Mesenchymal stem cell (in vitro differentiated cells and primary cell): Measurements from ENCODE around the gene EGLN1.

Experiments
- DNase-seq: peaks from one replicate; pipeline ENCODE4 v3.0.0-alpha.2; 2013
- H2AFZ ChIP-seq: one replicate; pipeline ENCODE4 v1.6.1; 2013; ENCODE audit warnings: low read depth, mild to moderate bottlenecking, control low read depth, inconsistent platforms, low read length, moderate library complexity
- H2AK5ac ChIP-seq: 2 replicates; pipeline ENCODE4 v1.6.1; 2013; ENCODE audit warnings: low read length, moderate library complexity, mild to moderate bottlenecking, inconsistent platforms; ENCODE audit not compliant: severe bottlenecking
- H2BK120ac ChIP-seq: one replicate; pipeline ENCODE4 v1.6.1; 2013; ENCODE audit warnings: low read depth, mild to moderate bottlenecking, inconsistent platforms, low read length, moderate library complexity
- H2BK12ac ChIP-seq, 2 experiments: one replicate each; pipeline ENCODE4 v1.6.1; 2013; ENCODE audit warnings: inconsistent platforms in 2 of 2, low read length in 2 of 2, mild to moderate bottlenecking in 2 of 2, moderate library complexity in 2 of 2, control low read depth in 1 of 2
- H2BK15ac ChIP-seq: one replicate; pipeline ENCODE4 v1.6.1; 2013; ENCODE audit warnings: mild to moderate bottlenecking, low read depth, inconsistent platforms; ENCODE audit not compliant: poor library complexity, severe bottlenecking
- H2BK5ac ChIP-seq: 2 replicates; pipeline ENCODE4 v1.6.1; 2013; ENCODE audit warnings: low read depth, mild to moderate bottlenecking, low read length, control low read depth, inconsistent platforms; ENCODE audit not compliant: poor library complexity, severe bottlenecking
- H3K14ac ChIP-seq, 2 experiments: one replicate each; pipeline ENCODE4 v1.6.1; 2013; ENCODE audit warnings: inconsistent platforms in 2 of 2, low read length in 2 of 2, control low read depth in 1 of 2, mild to moderate bottlenecking in 1 of 2, moderate library complexity in 1 of 2
- H3K18ac ChIP-seq, 2 experiments: one replicate each; pipeline ENCODE4 v1.6.1; 2013; ENCODE audit warnings: inconsistent platforms in 2 of 2, low read length in 2 of 2, control low read depth in 1 of 2, low read depth in 1 of 2, mild to moderate bottlenecking in 1 of 2
- H3K23ac ChIP-seq, 2 experiments: one replicate each; pipeline ENCODE4 v1.6.1; 2013; ENCODE audit warnings: inconsistent platforms in 2 of 2, low read length in 2 of 2, mild to moderate bottlenecking in 2 of 2, moderate library complexity in 2 of 2, control low read depth in 1 of 2
- H3K27ac ChIP-seq: 2 replicates; pipeline ENCODE4 v1.5.1; 2013; ENCODE audit warnings: mild to moderate bottlenecking, moderate library complexity, low read length, control low read depth, inconsistent platforms; ENCODE audit not compliant: poor library complexity, severe bottlenecking
- H3K27me3 ChIP-seq, 2 experiments: 2 replicates each; pipeline versions ENCODE4 v1.6.1 to v1.7.0; 2013; ENCODE audit warnings: low read length in 2 of 2, mild to moderate bottlenecking in 2 of 2, moderate library complexity in 2 of 2, control low read depth in 1 of 2, inconsistent platforms in 1 of 2; ENCODE audit not compliant: control insufficient read depth in 1 of 2, insufficient read depth in 1 of 2
- H3K36me3 ChIP-seq, 2 experiments: 2 replicates each; pipeline versions ENCODE4 v1.6.1 to v1.7.0; 2013; ENCODE audit warnings: low read length in 2 of 2, control low read depth in 1 of 2, inconsistent platforms in 1 of 2, low read depth in 1 of 2, mild to moderate bottlenecking in 1 of 2; ENCODE audit not compliant: insufficient read depth in 2 of 2, control insufficient read depth in 1 of 2
- H3K4ac ChIP-seq, 2 experiments: one replicate each; pipeline ENCODE4 v1.6.1; 2013; ENCODE audit warnings: inconsistent platforms in 2 of 2, low read length in 2 of 2, mild to moderate bottlenecking in 2 of 2, moderate library complexity in 2 of 2, control low read depth in 1 of 2, low read depth in 1 of 2
- H3K4me1 ChIP-seq: 2 replicates; pipeline ENCODE4 v1.6.1; 2013; ENCODE audit warnings: low read depth, low read length, control low read depth; ENCODE audit not compliant: control insufficient read depth, insufficient read depth
- H3K4me2 ChIP-seq: 2 replicates; pipeline ENCODE4 v1.6.1; 2013; ENCODE audit warnings: low read length, mild to moderate bottlenecking, inconsistent platforms; ENCODE audit not compliant: poor library complexity, severe bottlenecking
- H3K4me3 ChIP-seq, 2 experiments: 2 replicates each; pipeline versions ENCODE4 v1.5.1 to v1.7.0; 2013; ENCODE audit warnings: low read length in 2 of 2, mild to moderate bottlenecking in 2 of 2, control low read depth in 1 of 2, low read depth in 1 of 2; ENCODE audit not compliant: insufficient read depth in 1 of 2
- H3K79me1 ChIP-seq: replicated peaks from 2 replicates; pipeline ENCODE4 v1.6.1; 2013; ENCODE audit warnings: mild to moderate bottlenecking, control low read depth, low read length, inconsistent platforms; ENCODE audit not compliant: poor library complexity, severe bottlenecking
- H3K9ac ChIP-seq: 2 replicates; pipeline ENCODE4 v1.7.0; 2013; ENCODE audit warnings: mild to moderate bottlenecking, low read length, moderate library complexity
- H3K9me3 ChIP-seq: 2 replicates; pipeline ENCODE4 v1.7.0; 2013; ENCODE audit warnings: mild to moderate bottlenecking, low read length; ENCODE audit not compliant: control insufficient read depth
- H4K8ac ChIP-seq: one replicate; pipeline ENCODE4 v1.6.1; 2013; ENCODE audit warnings: inconsistent platforms, mild to moderate bottlenecking, low read length, moderate library complexity
- H4K91ac ChIP-seq: one replicate; pipeline ENCODE4 v1.6.1; 2013; ENCODE audit warnings: mild to moderate bottlenecking, low read length, inconsistent platforms
- WGBS: methylation state at CpG from one replicate; pipeline ENCODE4 v1.1.7; 2013; ENCODE audit warnings: mixed read lengths; 5-methylcytosine and 5-hydroxymethylcytosine counted together

Gene EGLN1

DNA sequence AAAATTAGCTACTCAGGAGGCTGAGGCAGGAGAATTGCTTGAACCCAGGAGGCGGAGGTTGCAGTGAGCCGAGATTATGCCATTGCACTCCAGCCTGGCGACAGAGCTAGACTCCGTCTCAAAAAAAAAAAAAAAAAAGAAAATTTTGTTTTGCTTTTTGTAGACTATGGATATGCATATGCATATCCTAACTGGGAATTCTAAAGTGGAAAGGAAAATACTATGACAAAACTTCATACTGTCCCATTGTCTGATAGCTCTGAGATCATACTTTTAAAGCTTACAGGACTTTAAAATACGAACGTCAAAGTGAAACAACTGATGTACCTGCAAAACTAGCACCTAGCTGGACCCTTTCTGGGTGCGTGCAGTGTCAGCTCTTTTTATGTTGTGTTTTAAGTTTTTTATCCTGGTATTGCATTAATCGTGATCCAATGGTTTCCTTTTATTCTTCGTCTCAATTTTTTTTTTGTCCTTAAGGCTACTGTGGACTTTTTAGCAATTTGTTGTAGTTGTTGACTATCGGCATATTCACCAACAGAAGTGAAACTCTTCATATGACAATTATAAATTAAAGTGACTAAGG, 64.8 kb downstream of the EGLN1 start:
- Histone ChIP-seq H2AFZ (no peak overlapping the region), H3K79me1 (peaks cover 21% of the 10 kb centered on the region), H3K4ac (no peak overlapping the region), H4K91ac (no peak overlapping the region), H2BK15ac (no peak overlapping the region), H3K36me3 (peaks cover 3 to 22% of the 10 kb centered on the region in 2 experiments), H3K9me3 (no peaks in the 10 kb centered on the region), H3K4me2 (no peak overlapping the region), H3K4me1 (no peaks in the 10 kb centered on the region), H2BK5ac (no peak overlapping the region), H2AK5ac (no peak overlapping the region), H3K27ac (no peak overlapping the region), H2BK120ac (no peak overlapping the region), H4K8ac (no peak overlapping the region), H3K27me3 (no peaks in the 10 kb centered on the region), H3K18ac (no peak overlapping the region), H3K9ac (peak overlapping the region; percentile 14), H2BK12ac (no peak overlapping the region), H3K4me3 (no peak overlapping the region), H3K23ac (no peak overlapping the region), H3K14ac (no peak overlapping the region)
- WGBS: 95% methylated on average over 6 of the region's 10 CpGs
- no peak for DNase-seq

DNA sequence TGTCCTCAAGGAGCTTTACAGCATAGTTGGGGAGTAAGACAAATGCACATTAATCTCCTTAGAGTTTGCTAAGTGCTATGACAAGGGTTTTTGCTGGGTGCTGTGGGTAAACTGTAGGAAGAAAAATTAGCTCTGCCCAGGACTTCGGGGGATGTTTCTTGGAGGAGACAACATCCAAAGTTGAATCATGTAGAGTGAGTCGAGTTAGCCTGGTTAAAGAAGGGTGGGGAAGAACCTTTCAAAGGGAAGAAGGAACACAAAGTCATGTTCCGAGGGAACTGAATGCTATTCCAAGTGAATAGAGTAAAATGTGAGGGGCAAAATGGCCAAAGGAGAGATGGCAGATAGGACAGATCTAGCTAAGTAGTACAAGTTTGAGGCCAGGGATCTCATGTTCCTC, 66.9 kb downstream of the EGLN1 start:
- Histone ChIP-seq H3K4me3 (no peak overlapping the region), H2BK15ac (no peak overlapping the region), H4K8ac (no peak overlapping the region), H3K9ac (peak overlapping the region; percentile 37), H3K9me3 (no peaks in the 10 kb centered on the region), H2AK5ac (no peak overlapping the region), H3K27me3 (no peaks in the 10 kb centered on the region), H3K23ac (no peak overlapping the region), H3K4me1 (no peaks in the 10 kb centered on the region), H3K4ac (peak overlapping the region in 1 of 2 experiments; percentile 11), H2BK120ac (no peak overlapping the region), H3K36me3 (peaks cover 3 to 34% of the 10 kb centered on the region in 2 experiments), H4K91ac (no peak overlapping the region), H3K4me2 (no peak overlapping the region), H2AFZ (no peak overlapping the region), H3K18ac (no peak overlapping the region), H3K79me1 (peaks cover 16% of the 10 kb centered on the region), H3K27ac (no peak overlapping the region), H2BK5ac (no peak overlapping the region), H2BK12ac (no peak overlapping the region), H3K14ac (no peak overlapping the region)
- peak; percentile 35 for DNase-seq
- 83% methylated on average over 3 of the region's 3 CpGs for WGBS

DNA sequence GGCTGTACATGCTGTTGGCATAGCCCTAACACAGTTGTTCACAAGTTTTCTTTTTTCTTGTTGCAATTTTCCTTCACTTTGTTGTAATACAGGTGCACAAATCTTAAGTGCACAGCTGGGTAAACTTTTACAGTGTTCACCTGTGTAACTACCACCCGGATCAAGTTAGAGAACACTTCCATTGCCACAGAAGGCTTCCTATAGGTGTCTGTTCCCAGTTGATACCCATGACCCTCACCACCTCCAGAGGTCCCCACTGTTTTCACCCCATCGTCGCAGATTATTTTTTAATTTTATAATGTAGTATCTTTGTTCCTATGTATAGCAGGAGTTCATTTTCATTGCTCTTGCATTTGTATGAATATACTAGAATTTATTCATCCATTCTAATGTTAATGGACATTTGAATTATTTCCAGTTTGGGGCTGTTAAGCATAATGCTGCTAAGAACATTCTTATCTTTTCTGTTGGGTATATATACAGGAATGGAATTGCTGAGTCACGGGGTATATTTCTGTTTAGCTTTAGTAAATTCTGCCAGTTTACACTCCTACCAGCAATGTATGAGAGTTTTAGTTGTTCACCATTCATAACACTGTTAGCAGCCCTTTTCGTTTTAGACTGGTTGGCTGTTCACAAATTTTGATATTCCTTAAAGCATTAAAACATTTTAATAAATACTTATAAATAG, 67.6 kb downstream of the EGLN1 start:
- no peaks in the 10 kb centered on the region for H3K9me3 ChIP-seq
- no peak overlapping the region for H2BK5ac ChIP-seq
- no peaks in the 10 kb centered on the region for H3K27me3 ChIP-seq
- H2BK15ac ChIP-seq: no peak overlapping the region
- H4K91ac ChIP-seq: no peak overlapping the region
- no peak overlapping the region for H3K14ac ChIP-seq
- H3K79me1 ChIP-seq: peaks cover 14% of the 10 kb centered on the region
- 100% methylated on average over 1 of the region's 5 CpGs for WGBS
- no peak overlapping the region for H3K18ac ChIP-seq
- no peak overlapping the region for H3K4me2 ChIP-seq
- H2AFZ ChIP-seq: no peak overlapping the region
- no peak overlapping the region for H3K4me3 ChIP-seq
- H2BK12ac ChIP-seq: no peak overlapping the region
- H3K4ac ChIP-seq: no peak overlapping the region
- H4K8ac ChIP-seq: no peak overlapping the region
- peak; percentile 57 for DNase-seq
- peaks cover 7 to 41% of the 10 kb centered on the region in 2 experiments for H3K36me3 ChIP-seq
- no peaks in the 10 kb centered on the region for H3K4me1 ChIP-seq
- H2BK120ac ChIP-seq: no peak overlapping the region
- H3K27ac ChIP-seq: no peak overlapping the region
- H3K23ac ChIP-seq: no peak overlapping the region
- H3K9ac ChIP-seq: peak overlapping the region; percentile 18
- H2AK5ac ChIP-seq: no peak overlapping the region

DNA sequence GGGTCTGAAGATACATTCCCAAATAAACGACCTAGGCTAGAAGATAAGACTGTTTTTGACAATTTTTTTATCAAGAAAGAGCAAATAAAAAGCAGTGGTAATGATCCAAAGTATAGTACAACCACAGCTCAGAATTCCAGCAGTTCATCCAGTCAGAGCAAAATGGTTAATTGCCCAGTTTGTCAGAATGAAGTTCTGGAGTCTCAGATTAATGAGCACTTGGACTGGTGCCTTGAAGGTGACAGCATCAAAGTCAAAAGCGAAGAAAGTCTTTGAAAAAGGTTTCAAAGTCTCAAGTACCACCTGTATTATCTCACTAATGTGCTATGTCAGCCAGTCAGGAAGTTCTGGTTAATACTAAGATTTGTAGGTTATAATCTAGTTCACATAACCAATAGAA, 69.0 kb downstream of the EGLN1 start:
- no peak overlapping the region for H3K14ac ChIP-seq
- no peak overlapping the region for H2AK5ac ChIP-seq
- H2BK12ac ChIP-seq: no peak overlapping the region
- no peaks in the 10 kb centered on the region for H3K9me3 ChIP-seq
- H3K9ac ChIP-seq: peak overlapping the region; percentile 2
- H2BK15ac ChIP-seq: no peak overlapping the region
- H3K36me3 ChIP-seq: peaks cover 9 to 55% of the 10 kb centered on the region in 2 experiments
- H4K8ac ChIP-seq: no peak overlapping the region
- H2BK5ac ChIP-seq: no peak overlapping the region
- H3K18ac ChIP-seq: no peak overlapping the region
- H2AFZ ChIP-seq: no peak overlapping the region
- no peak overlapping the region for H3K4me2 ChIP-seq
- H3K4me1 ChIP-seq: no peaks in the 10 kb centered on the region
- no peak overlapping the region for H4K91ac ChIP-seq
- H3K27me3 ChIP-seq: no peaks in the 10 kb centered on the region
- no peak overlapping the region for H3K4me3 ChIP-seq
- DNase-seq: no peak
- H3K4ac ChIP-seq: no peak overlapping the region
- no peak overlapping the region for H2BK120ac ChIP-seq
- H3K79me1 ChIP-seq: peaks cover 15% of the 10 kb centered on the region
- WGBS: no CpG with 5 or more reads among the region's 2 CpGs
- no peak overlapping the region for H3K27ac ChIP-seq
- H3K23ac ChIP-seq: no peak overlapping the region
